GM12878 (cell line): ENCODE results near the gene ZNF576. TPM values are rescaled to one million over a fixed set of nuclear protein-coding genes. Genes with fewer than 3 reads are reported as not detected.

ENCODE experiments used
- ATAC-seq: fragments of 200-7000 bp; cut with Tn5 transposase; 3 replicates; pipeline ENCODE4 v1.9.1; 2020; ENCODE audit warnings: mild to moderate bottlenecking, moderate library complexity
- BruUV-seq: library from RNA; stranded (reverse); fragments of 400-500 nt; replicated peaks from 2 replicates; lab custom pipeline; 2021; lab: Mats Ljungman, UMichigan
- CTCF ChIA-PET: fragments of 300-600 bp; sonication (Branson Sonifier 250); formaldehyde crosslinking; extraction: SDS; loops from one replicate; lab custom pipeline; 2021; ENCODE audit warnings: inconsistent platforms; lab: Yijun Ruan, JAX
- POLR2A ChIA-PET: fragments of 350-600 bp; formaldehyde crosslinking; extraction: SDS; loops from one replicate; lab custom pipeline; 2021; ENCODE audit warnings: inconsistent platforms; lab: Charles Lee
- RAD21 ChIA-PET: fragments of 300-600 bp; sonication (Branson Sonifier 250); formaldehyde crosslinking; loops from one replicate; lab custom pipeline; 2023; ENCODE audit warnings: antibody characterized with exemption; ENCODE audit not compliant: unreplicated experiment; lab: Charles Lee
- SMC1A ChIA-PET: fragments of 300-600 bp; sonication (Branson Sonifier 250); formaldehyde crosslinking; loops from one replicate; lab custom pipeline; 2023; ENCODE audit not compliant: unreplicated experiment, uncharacterized antibody; lab: Charles Lee
- DNase-seq: peaks from one replicate; pipeline ENCODE4 v3.0.0-alpha.2; 2011; ENCODE audit warnings: low read depth, low spot score
- FAIRE-seq: peaks from 3 replicates; lab custom pipeline; 2011; peaks lifted over from hg19 to GRCh38; lab: Jason Lieb, UNC
- H2AFZ ChIP-seq: 2 replicates; pipeline ENCODE4 v1.6.0; 2011; ENCODE audit warnings: low read depth, low read length, control low read depth; ENCODE audit not compliant: control insufficient read depth
- H3K27ac ChIP-seq: 2 replicates; pipeline ENCODE4 v1.5.1; 2011; ENCODE audit warnings: control low read depth; ENCODE audit not compliant: control insufficient read depth, insufficient read depth
- H3K27me3 ChIP-seq, 2 experiments: replicated peaks in 1 of 2; 2 replicates each; pipeline versions ENCODE4 v1.6.0 to v1.6.1; 2011; ENCODE audit warnings: low read length in 1 of 2; ENCODE audit not compliant: control insufficient read depth in 2 of 2, insufficient read depth in 2 of 2
- H3K36me3 ChIP-seq, 2 experiments: 2 replicates each; pipeline ENCODE4 v1.5.1; 2011; ENCODE audit warnings: low read length in 1 of 2; ENCODE audit not compliant: control insufficient read depth in 2 of 2, insufficient read depth in 2 of 2
- H3K4me1 ChIP-seq: 2 replicates; pipeline ENCODE4 v1.6.1; 2011; ENCODE audit warnings: mild to moderate bottlenecking, low read length, moderate library complexity, mixed read lengths; ENCODE audit not compliant: control insufficient read depth, insufficient read depth
- H3K4me2 ChIP-seq: 2 replicates; pipeline ENCODE4 v1.6.0; 2011; ENCODE audit warnings: control low read depth; ENCODE audit not compliant: control insufficient read depth, insufficient read depth
- H3K4me3 ChIP-seq: fragments of 200-600 bp; sonication (generic); 2 replicates; pipeline ENCODE4 v1.5.1; 2016
- H3K79me2 ChIP-seq: 2 replicates; pipeline ENCODE4 v1.6.0; 2011; ENCODE audit warnings: low read length; ENCODE audit not compliant: control insufficient read depth, insufficient read depth
- H3K9ac ChIP-seq: 2 replicates; pipeline ENCODE4 v1.8.0; 2011; ENCODE audit warnings: low read length, control low read depth, mixed read lengths; ENCODE audit not compliant: control insufficient read depth, insufficient read depth
- H3K9me3 ChIP-seq: replicated peaks from 3 replicates; pipeline ENCODE4 v1.5.1; 2011; ENCODE audit warnings: mild to moderate bottlenecking, low read length; ENCODE audit not compliant: control insufficient read depth, insufficient read depth
- H4K20me1 ChIP-seq: 2 replicates; pipeline ENCODE4 v1.6.0; 2011; ENCODE audit not compliant: control insufficient read depth, insufficient read depth
- SREBF1 ChIP-seq: IDR thresholded peaks from 2 replicates; pipeline ENCODE4 v1.6.1; 2012; ENCODE audit warnings: mild to moderate bottlenecking, low read length
- YY1 ChIP-seq: IDR thresholded peaks from 2 replicates; pipeline ENCODE4 v1.6.1; 2011; ENCODE audit warnings: low read depth, mild to moderate bottlenecking, low read length
- WGBS: methylation state at CpG from one replicate; pipeline ENCODE4 v1.1.6; 2016; ENCODE audit warnings: low lambda C conversion rate; ENCODE audit not compliant: insufficient replicate concordance, insufficient coverage; ENCODE audit errors: missing lambda C conversion rate; 5-methylcytosine and 5-hydroxymethylcytosine counted together
- in situ Hi-C: fragments of 300-500 bp; cut with MboI; formaldehyde crosslinking; loops from 9 replicates; pipeline ENCODE4 v1.14.3; 2018; ENCODE audit warnings: mixed read lengths
- intact Hi-C: fragments of 100-400 bp; cut with micrococcal nuclease; formaldehyde crosslinking; loops from one replicate; pipeline ENCODE4 v1.14.2; 2022; ENCODE audit not compliant: unreplicated experiment
- polyA plus RNA-seq, 11 experiments: library from polyadenylated mRNA; depleted of rRNA in 4 of 11; unstranded in 6 of 11; stranded (reverse) in 5 of 11; fragments of >200 nt; fragmentation: Nextera tagmentation in 4 of 11; fragmentation: Illumina TruSeq in 1 of 11; extraction: Ambion mirVana in 4 of 11; extraction: Trizol in 1 of 11; gene quantifications; 1 replicate in 1 of 11; 2 replicates in 10 of 11; pipeline versions ENCODE4 v1.2.1 to v1.2.3, GENCODE V29; 2011 to 2016; ENCODE audit warnings: inconsistent platforms in 2 of 11, missing spikeins in 2 of 11, low read depth in 1 of 11
- total RNA-seq, 4 experiments: library from RNA; depleted of rRNA in 3 of 4; stranded (reverse); fragments of >200 nt in 3 of 4; fragmentation: Illumina TruSeq in 1 of 4; extraction: Trizol in 1 of 4; gene quantifications; 2 replicates each; pipeline versions ENCODE4 v1.2.1 to v1.2.3, GENCODE V29; 2013 to 2021
- TF ChIP-seq, protein P1 (sequence below): fragments of 450-650 bp; IDR thresholded peaks from 2 replicates; pipeline ENCODE4 v1.6.1; 2016; ENCODE audit warnings: mild to moderate bottlenecking
- TF ChIP-seq, protein P2 (sequence below): fragments of 450-650 bp; IDR thresholded peaks from 2 replicates; pipeline ENCODE4 v1.6.1; 2017; ENCODE audit warnings: low read depth, mild to moderate bottlenecking, moderate library complexity

ZNF576 gene
- total and polyA plus RNA-seq, 10 of the 15 experiments (the other 5 are each of a cell fraction or from before 2014, with no cell fraction given) = 7.4 to 29.8 (median 14.3) TPM

DNA sequence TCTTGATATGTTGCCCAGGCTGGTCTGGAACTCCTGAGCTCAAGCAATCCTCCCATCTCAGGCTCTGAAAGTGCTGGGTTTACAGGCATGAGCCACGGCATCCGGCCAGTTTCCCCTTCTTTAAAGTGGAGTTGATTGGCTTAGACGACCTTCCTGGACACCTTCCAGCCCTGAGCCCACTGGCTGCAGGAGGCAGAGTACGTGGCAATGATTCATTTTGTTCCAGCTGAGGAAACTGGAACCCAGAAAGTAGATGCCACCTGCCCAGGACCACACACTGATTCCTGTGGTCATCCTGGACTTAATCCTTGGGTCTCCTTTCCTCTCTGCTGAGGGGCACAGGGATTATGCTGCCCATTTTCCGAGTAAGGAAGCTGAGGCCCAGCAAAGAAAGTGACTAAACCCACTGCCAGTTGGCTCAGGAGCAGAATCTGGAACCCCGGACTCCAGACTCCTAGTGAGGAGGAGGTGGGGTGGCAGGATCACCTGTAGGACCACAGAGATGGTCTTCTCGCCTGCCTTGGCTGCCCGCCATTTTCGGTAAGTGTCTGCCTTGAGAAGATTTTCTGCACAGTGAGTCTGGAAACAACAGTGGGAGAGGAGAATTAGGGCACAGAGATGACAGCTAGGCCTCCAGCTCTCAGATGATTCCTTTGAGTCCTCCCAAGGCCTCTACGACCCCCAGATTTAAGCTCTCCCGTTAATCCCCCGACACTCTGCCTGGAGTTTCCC lies 21.8 kb upstream of the ZNF576 start:
- peak overlapping the region; percentile 95 for H3K4me3 ChIP-seq
- no peaks in the 10 kb centered on the region for H4K20me1 ChIP-seq
- H3K79me2 ChIP-seq = peaks cover 9% of the 10 kb centered on the region
- DNase-seq (no peak), FAIRE-seq (peak; percentile 41), ATAC-seq (peak; percentile 4; the same call in 2 of the 3 replicates)
- ChIA-PET SMC1A (interaction anchor here (0.7 to 3.1 kb wide), 10 partner anchors 11 to 91 kb away, joined by 3 to 25 read pairs (median 4); partner anchors contain the start of genes IRGQ, ZNF575 and ZNF576), POLR2A (interaction anchor here (0.6 to 2.6 kb wide), 6 partner anchors 9 to 49 kb away, joined by 3 to 22 read pairs (median 6); partner anchors contain the start of genes IRGQ, ZNF575 and ZNF576), RAD21 (interaction anchor here (1.1 to 2.4 kb wide), 4 partner anchors 9 to 43 kb away, joined by 3 to 33 read pairs (median 4); partner anchors contain the start of genes IRGQ and ZNF576), CTCF (interaction anchor here (0.7 to 9.0 kb wide), 11 partner anchors 9 to 127 kb away, joined by 3 to 99 read pairs (median 4); partner anchors contain the start of genes IRGQ, ZNF575 and ZNF576)
- peak overlapping the region; percentile 78 for H3K27ac ChIP-seq
- H3K9ac ChIP-seq = peak overlapping the region; percentile 87
- BruUV-seq = TSS peak; percentile 68
- 29% methylated on average over 9 of the region's 12 CpGs for WGBS
- in situ Hi-C loops (no loop called here), intact Hi-C loops (loop anchor here (1.0 kb wide), 2 partner anchors 22 to 45 kb away; partner anchors contain the start of genes IRGQ, ZNF428 and ZNF576)
- no peaks in the 10 kb centered on the region for H3K27me3 ChIP-seq
- H3K4me1 ChIP-seq = peaks cover 5% of the 10 kb centered on the region
- H3K4me2 ChIP-seq = peak overlapping the region; percentile 81
- no peaks in the 10 kb centered on the region for H3K9me3 ChIP-seq
- TF ChIP-seq SREBF1 (no peak), YY1 (peak; percentile 67)
- TF ChIP-seq, protein P1, sequence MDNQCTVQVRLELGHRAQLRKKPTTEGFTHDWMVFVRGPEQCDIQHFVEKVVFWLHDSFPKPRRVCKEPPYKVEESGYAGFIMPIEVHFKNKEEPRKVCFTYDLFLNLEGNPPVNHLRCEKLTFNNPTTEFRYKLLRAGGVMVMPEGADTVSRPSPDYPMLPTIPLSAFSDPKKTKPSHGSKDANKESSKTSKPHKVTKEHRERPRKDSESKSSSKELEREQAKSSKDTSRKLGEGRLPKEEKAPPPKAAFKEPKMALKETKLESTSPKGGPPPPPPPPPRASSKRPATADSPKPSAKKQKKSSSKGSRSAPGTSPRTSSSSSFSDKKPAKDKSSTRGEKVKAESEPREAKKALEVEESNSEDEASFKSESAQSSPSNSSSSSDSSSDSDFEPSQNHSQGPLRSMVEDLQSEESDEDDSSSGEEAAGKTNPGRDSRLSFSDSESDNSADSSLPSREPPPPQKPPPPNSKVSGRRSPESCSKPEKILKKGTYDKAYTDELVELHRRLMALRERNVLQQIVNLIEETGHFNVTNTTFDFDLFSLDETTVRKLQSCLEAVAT = peak; percentile 9; the same call in 1 of the 2 replicates
- TF ChIP-seq, protein P2, sequence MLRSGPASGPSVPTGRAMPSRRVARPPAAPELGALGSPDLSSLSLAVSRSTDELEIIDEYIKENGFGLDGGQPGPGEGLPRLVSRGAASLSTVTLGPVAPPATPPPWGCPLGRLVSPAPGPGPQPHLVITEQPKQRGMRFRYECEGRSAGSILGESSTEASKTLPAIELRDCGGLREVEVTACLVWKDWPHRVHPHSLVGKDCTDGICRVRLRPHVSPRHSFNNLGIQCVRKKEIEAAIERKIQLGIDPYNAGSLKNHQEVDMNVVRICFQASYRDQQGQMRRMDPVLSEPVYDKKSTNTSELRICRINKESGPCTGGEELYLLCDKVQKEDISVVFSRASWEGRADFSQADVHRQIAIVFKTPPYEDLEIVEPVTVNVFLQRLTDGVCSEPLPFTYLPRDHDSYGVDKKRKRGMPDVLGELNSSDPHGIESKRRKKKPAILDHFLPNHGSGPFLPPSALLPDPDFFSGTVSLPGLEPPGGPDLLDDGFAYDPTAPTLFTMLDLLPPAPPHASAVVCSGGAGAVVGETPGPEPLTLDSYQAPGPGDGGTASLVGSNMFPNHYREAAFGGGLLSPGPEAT = no peak
- H3K36me3 ChIP-seq = peaks cover 0 to 3% of the 10 kb centered on the region in 2 experiments; a peak in 1 of 4 replicates
- H2AFZ ChIP-seq = peak overlapping the region; percentile 73; the same call in 1 of the 2 replicates
